GM12874 (cell line): ENCODE measurements around the gene CCL7.

Source experiments
- CTCF ChIP-seq: IDR thresholded peaks from 2 replicates; pipeline ENCODE4 v1.5.1; 2011; ENCODE audit warnings: low read depth, mild to moderate bottlenecking, control low read depth, low read length, moderate library complexity; ENCODE audit not compliant: insufficient read depth

The CCL7 gene

GRCh38 chr17:34261568-34262337 lies 8.3 kb upstream of the CCL7 start:
- TF ChIP-seq CTCF: no peak

- TF ChIP-seq CTCF: no peak
Observed at GRCh38 chr17:34265711-34266110, 4.3 kb upstream of the CCL7 start.

- TF ChIP-seq CTCF: no peak
Observed at GRCh38 chr17:34275881-34276280, 5.9 kb downstream of the CCL7 start.

GRCh38 chr17:34276826-34277225 lies 6.8 kb downstream of the CCL7 start:
- no peak for TF ChIP-seq CTCF

- TF ChIP-seq CTCF: no peak
Observed at GRCh38 chr17:34283571-34283970, 13.6 kb downstream of the CCL7 start.

GRCh38 chr17:34285286-34285792 lies 15.3 kb downstream of the CCL7 start, which contains the start of gene CCL11:
TSS of gene CCL11 (plus strand) at chr17:34285742. CDS start at chr17:34285809, 67 bp downstream.
- no peak for TF ChIP-seq CTCF

GRCh38 chr17:34287875-34288274 lies 17.9 kb downstream of the CCL7 start:
- TF ChIP-seq CTCF: no peak
